ENCODE data around the gene TRIM62. TPM values are rescaled to one million over a fixed set of nuclear protein-coding genes. Genes with fewer than 3 reads are reported as not detected.

TRIM62 gene
- total and polyA plus RNA-seq, 7 experiments from 2014 or later: 3.6 to 24.2 (median 18.4) TPM

DNA sequence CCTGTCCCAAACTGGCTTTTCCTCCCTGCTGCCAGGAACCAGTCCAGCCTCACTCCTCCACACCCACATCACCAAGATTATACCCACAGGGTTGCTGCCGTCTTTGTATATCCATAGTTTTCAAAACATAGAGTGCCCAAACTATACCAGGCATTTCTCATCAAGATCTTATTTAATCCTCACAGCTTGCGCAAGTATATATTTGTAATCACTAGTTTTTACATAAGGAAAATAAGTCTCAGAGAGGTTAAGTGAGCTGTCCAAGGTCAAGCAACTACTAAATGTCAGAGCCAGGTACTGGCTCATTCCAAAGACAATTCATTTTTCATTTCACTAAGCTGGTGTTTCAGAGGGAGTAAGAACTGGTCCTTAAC lies 39.5 kb upstream of the TRIM62 start:
- ChIA-PET POLR2A (no interaction called here), CTCF (interaction anchor here (0.6 kb wide), 1 partner anchor 76 kb away, joined by 3 read pairs; no protein-coding TSS in a partner anchor)
- Mint-ChIP-seq H3K36me3 (peaks cover 0 to 17% (median 3%) of the 10 kb centered on the region in 5 donors), H3K9me3 (peaks cover 1 to 29% (median 17%) of the 10 kb centered on the region in 11 donors), H3K27me3 (peaks cover 0 to 18% (median 10%) of the 10 kb centered on the region in 5 donors), H3K27ac (no peak overlapping the region), H3K4me3 (no peak overlapping the region), H3K4me1 (peaks cover 0 to 6% (median 0%) of the 10 kb centered on the region in 7 donors)
- H3K4me3 ChIP-seq (ENCODE audit: low read length): no peak overlapping the region
- H3K27me3 ChIP-seq (ENCODE audit: control insufficient read depth in 2 of 2, insufficient read depth in 2 of 2, low read length in 2 of 2): no peaks in the 10 kb centered on the region
- no peak overlapping the region for H3K27ac ChIP-seq (ENCODE audit: low read depth, low read length)
- no peaks in the 10 kb centered on the region for H3K36me3 ChIP-seq (ENCODE audit: control insufficient read depth in 2 of 3, insufficient read depth in 3 of 3, low read length in 3 of 3)
- no peaks in the 10 kb centered on the region for H3K4me1 ChIP-seq (ENCODE audit: control insufficient read depth in 2 of 2, insufficient read depth in 2 of 2, low read length in 2 of 2)
- DNase-seq: no peak
- H3K9me3 ChIP-seq (ENCODE audit: control insufficient read depth in 2 of 3, low read length in 3 of 3): no peaks in the 10 kb centered on the region
- intact Hi-C loops (cut with micrococcal nuclease): no loop called here
- ATAC-seq: no peak

DNA sequence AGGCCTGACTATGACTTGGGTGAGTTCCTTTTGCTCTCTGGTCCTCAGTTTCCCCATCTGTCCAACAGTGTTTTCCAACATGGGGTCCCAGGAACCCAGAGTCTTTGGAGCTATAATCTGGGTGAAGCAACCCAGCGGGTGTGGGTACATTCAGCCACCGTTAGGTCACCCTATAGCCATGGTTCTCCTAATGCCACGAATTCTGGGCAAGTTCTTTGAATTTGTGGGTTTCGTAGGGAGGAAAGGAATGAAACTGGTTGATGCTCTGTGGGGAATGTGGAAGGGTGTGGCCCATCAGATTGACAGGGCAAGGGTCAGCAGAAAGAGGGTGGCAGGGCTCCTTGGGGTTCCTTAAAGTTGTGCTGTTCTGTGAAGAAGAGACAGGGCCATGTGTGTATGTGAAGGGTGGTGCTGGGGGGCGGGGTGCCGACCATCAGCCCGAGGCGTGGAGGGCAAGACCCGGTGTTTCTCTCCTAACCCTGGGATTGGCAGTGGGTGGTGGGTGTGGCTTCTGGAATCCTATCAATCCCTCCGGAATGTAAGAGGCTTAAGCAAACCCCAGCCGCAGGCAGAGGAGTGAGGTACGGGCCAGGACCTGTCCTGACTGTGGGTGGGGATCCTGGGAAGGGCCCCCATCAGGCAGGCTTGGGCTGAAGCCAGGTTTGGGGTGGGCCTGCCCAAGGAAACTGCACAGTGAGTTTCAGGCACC lies 39.0 kb upstream of the TRIM62 start:
- DNase-seq (no peak), ATAC-seq (no peak)
- intact Hi-C loops (cut with micrococcal nuclease): no loop called here
- Mint-ChIP-seq H3K36me3 (peaks cover 0 to 17% (median 3%) of the 10 kb centered on the region in 5 donors), H3K9me3 (peaks cover 1 to 29% (median 17%) of the 10 kb centered on the region in 11 donors), H3K27ac (no peak overlapping the region), H3K27me3 (peaks cover 0 to 18% (median 10%) of the 10 kb centered on the region in 5 donors), H3K4me1 (peaks cover 0 to 6% (median 0%) of the 10 kb centered on the region in 7 donors), H3K4me3 (no peak overlapping the region)
- POLR2A ChIA-PET: no interaction called here
- Histone ChIP-seq H3K4me3 (ENCODE audit: low read length) (no peak overlapping the region), H3K36me3 (ENCODE audit: control insufficient read depth in 2 of 3, insufficient read depth in 3 of 3, low read length in 3 of 3) (no peaks in the 10 kb centered on the region), H3K9me3 (ENCODE audit: control insufficient read depth in 2 of 3, low read length in 3 of 3) (no peaks in the 10 kb centered on the region), H3K27ac (ENCODE audit: low read depth, low read length) (no peak overlapping the region), H3K27me3 (ENCODE audit: control insufficient read depth in 2 of 2, insufficient read depth in 2 of 2, low read length in 2 of 2) (no peaks in the 10 kb centered on the region), H3K4me1 (ENCODE audit: control insufficient read depth in 2 of 2, insufficient read depth in 2 of 2, low read length in 2 of 2) (no peaks in the 10 kb centered on the region)
- CTCF ChIA-PET: no interaction called here

DNA sequence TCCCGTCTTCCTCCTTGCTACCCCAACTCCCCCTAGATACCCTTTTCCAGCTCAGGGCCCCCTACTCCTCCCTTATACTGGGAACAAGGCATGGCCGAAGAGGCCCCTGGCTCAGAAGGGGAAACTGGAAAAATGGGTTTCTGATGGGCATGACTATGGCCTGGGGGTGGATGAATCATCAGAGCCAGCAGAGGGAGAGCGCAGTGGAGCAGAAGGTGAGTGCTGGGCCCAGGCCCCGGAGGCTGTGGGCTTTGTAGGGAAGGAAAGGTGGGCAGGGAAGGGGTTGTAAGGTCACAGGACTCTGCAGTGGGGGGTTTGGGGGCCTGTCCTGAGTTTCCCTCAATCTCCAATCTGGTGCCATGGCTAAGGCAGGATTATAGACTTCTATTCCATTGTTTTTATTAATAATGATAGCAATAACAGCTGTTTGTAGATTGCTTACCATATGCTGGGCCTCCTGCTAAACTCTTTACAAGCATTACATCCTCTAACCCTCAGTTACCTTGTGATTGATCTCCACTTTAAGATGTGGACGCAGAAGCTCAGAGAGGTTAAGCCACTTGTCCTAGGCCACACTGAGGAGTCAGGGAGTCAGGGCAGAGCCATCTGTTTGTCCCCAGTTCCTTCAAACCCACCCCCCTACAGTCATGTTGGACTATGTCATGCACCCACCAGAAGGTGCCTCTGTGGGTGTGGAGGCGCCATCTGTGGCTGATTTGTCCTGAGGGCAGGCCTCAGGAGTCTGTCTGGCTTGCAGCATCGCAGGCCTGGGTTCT lies 38.2 kb upstream of the TRIM62 start:
- POLR2A ChIA-PET: no interaction called here
- H3K4me3 Mint-ChIP-seq: no peak overlapping the region
- DNase-seq: no peak
- intact Hi-C loops (cut with micrococcal nuclease): loop anchor here in 1 of 2 donors (2.0 kb wide), 1 partner anchor 147 kb away; no protein-coding TSS in a partner anchor
- H3K9me3 Mint-ChIP-seq: peaks cover 1 to 24% (median 16%) of the 10 kb centered on the region in 11 donors
- CTCF ChIA-PET: no interaction called here
- H3K36me3 Mint-ChIP-seq: peaks cover 0 to 14% (median 3%) of the 10 kb centered on the region in 5 donors
- Histone ChIP-seq H3K27ac (ENCODE audit: low read depth, low read length) (no peak overlapping the region), H3K36me3 (ENCODE audit: control insufficient read depth in 2 of 3, insufficient read depth in 3 of 3, low read length in 3 of 3) (no peaks in the 10 kb centered on the region), H3K4me1 (ENCODE audit: control insufficient read depth in 2 of 2, insufficient read depth in 2 of 2, low read length in 2 of 2) (no peaks in the 10 kb centered on the region), H3K9me3 (ENCODE audit: control insufficient read depth in 2 of 3, low read length in 3 of 3) (no peaks in the 10 kb centered on the region), H3K27me3 (ENCODE audit: control insufficient read depth in 2 of 2, insufficient read depth in 2 of 2, low read length in 2 of 2) (no peaks in the 10 kb centered on the region), H3K4me3 (ENCODE audit: low read length) (no peak overlapping the region)
- no peak overlapping the region for H3K27ac Mint-ChIP-seq
- ATAC-seq: no peak
- peaks cover 0 to 18% (median 9%) of the 10 kb centered on the region in 5 donors for H3K27me3 Mint-ChIP-seq
- peaks cover 0 to 6% (median 0%) of the 10 kb centered on the region in 7 donors for H3K4me1 Mint-ChIP-seq

DNA sequence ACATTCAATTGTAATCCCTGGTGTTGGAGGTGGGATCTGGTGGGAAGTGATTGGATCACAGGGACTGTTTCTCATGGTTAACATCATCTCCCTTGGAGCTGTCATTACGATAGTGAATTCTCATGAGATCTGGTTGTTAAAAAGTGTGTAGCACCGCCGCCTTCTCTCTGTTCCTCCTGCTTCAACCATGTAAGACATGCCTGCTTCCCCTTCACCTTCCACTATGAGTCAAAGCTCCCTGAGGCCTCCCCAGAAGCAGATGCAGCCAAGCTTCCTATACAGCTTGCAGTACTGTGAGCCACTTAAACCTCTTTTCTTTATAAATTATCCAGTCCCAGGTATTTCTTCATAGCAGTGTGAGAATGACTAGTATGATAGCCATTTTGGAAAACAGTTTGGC lies 30.1 kb upstream of the TRIM62 start:
- Mint-ChIP-seq H3K9me3 (peaks cover 0 to 6% (median 0%) of the 10 kb centered on the region in 11 donors), H3K27ac (no peak overlapping the region), H3K4me3 (no peak overlapping the region), H3K4me1 (no peaks in the 10 kb centered on the region), H3K36me3 (peaks cover 0 to 6% (median 0%) of the 10 kb centered on the region in 5 donors), H3K27me3 (peaks cover 7 to 54% (median 31%) of the 10 kb centered on the region in 5 donors)
- intact Hi-C loops (cut with micrococcal nuclease): no loop called here
- Histone ChIP-seq H3K9me3 (ENCODE audit: control insufficient read depth in 2 of 3, low read length in 3 of 3) (no peaks in the 10 kb centered on the region), H3K27me3 (ENCODE audit: control insufficient read depth in 2 of 2, insufficient read depth in 2 of 2, low read length in 2 of 2) (no peaks in the 10 kb centered on the region), H3K4me1 (ENCODE audit: control insufficient read depth in 2 of 2, insufficient read depth in 2 of 2, low read length in 2 of 2) (no peaks in the 10 kb centered on the region), H3K27ac (ENCODE audit: low read depth, low read length) (no peak overlapping the region), H3K4me3 (ENCODE audit: low read length) (no peak overlapping the region), H3K36me3 (ENCODE audit: control insufficient read depth in 2 of 3, insufficient read depth in 3 of 3, low read length in 3 of 3) (no peaks in the 10 kb centered on the region)
- POLR2A ChIA-PET: no interaction called here
- CTCF ChIA-PET: no interaction called here
- DNase-seq: no peak
- ATAC-seq: no peak

DNA sequence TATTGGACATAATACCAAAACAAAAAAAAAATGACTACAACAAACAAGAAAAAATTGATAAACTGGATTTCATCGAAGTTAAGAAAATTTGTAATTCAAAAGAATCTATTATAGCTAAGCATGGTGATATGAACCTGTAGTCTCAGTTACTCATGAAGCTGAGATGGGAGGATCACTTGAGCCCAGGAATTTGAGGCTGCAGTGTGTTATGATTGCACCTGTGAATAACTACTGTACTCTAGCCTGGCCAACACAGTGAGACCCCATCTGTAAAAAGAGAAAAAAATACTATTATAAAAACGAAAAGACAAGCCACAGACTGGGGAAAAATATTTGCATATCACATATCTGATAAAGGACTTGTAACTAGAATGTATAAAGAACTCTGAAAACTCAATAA lies 24.5 kb upstream of the TRIM62 start:
- H3K27me3 Mint-ChIP-seq: peaks cover 0 to 60% (median 25%) of the 10 kb centered on the region in 5 donors
- H3K36me3 Mint-ChIP-seq: no peaks in the 10 kb centered on the region
- intact Hi-C loops (cut with micrococcal nuclease): no loop called here

DNA sequence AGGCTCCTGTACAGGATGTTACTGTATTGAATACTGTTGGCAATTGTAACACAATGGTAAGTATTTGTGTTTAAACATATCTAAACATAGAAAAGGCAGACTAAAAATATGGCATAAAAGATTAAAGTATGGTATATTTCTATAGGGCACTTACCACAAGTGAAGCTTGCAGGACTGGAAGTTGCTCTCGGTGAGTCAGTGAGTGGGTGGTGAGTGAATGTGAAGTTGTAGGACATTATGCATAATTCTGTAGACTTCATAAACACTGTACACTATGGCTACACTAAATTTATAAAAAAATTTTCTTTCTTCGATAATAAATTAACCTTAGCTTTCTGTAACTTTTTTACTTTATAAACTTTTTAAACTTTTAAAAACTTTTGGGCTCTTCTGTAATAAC lies 13.7 kb upstream of the TRIM62 start:
- peaks cover 14 to 46% (median 23%) of the 10 kb centered on the region in 5 donors for H3K27me3 Mint-ChIP-seq
- DNase-seq (no peak), ATAC-seq (no peak)
- no peaks in the 10 kb centered on the region for H3K36me3 ChIP-seq (ENCODE audit: control insufficient read depth in 2 of 3, insufficient read depth in 3 of 3, low read length in 3 of 3)
- H3K36me3 Mint-ChIP-seq: peaks cover 0 to 4% (median 0%) of the 10 kb centered on the region in 5 donors
- no peaks in the 10 kb centered on the region for H3K9me3 ChIP-seq (ENCODE audit: control insufficient read depth in 2 of 3, low read length in 3 of 3)
- ChIA-PET CTCF (no interaction called here), POLR2A (no interaction called here)
- intact Hi-C loops (cut with micrococcal nuclease): no loop called here
- H3K27ac Mint-ChIP-seq: no peak overlapping the region
- H3K4me3 ChIP-seq (ENCODE audit: low read length): no peak overlapping the region
- peaks cover 3 to 9% (median 9%) of the 10 kb centered on the region in 7 donors for H3K4me1 Mint-ChIP-seq
- H3K9me3 Mint-ChIP-seq: peaks cover 0 to 4% (median 0%) of the 10 kb centered on the region in 11 donors
- H3K27me3 ChIP-seq (ENCODE audit: control insufficient read depth in 2 of 2, insufficient read depth in 2 of 2, low read length in 2 of 2): no peaks in the 10 kb centered on the region
- no peak overlapping the region for H3K4me3 Mint-ChIP-seq
- peaks cover 0 to 4% of the 10 kb centered on the region in 2 donors for H3K4me1 ChIP-seq (ENCODE audit: control insufficient read depth in 2 of 2, insufficient read depth in 2 of 2, low read length in 2 of 2)
- H3K27ac ChIP-seq (ENCODE audit: low read depth, low read length): no peak overlapping the region

More for the DNA sequence above, 24.5 kb upstream of the TRIM62 start:
- H3K27me3 ChIP-seq (ENCODE audit: control insufficient read depth in 2 of 2, insufficient read depth in 2 of 2, low read length in 2 of 2): no peaks in the 10 kb centered on the region
- ChIA-PET CTCF (no interaction called here), POLR2A (no interaction called here)
- no peak for ATAC-seq
- H3K4me1 ChIP-seq (ENCODE audit: control insufficient read depth in 2 of 2, insufficient read depth in 2 of 2, low read length in 2 of 2): no peaks in the 10 kb centered on the region
- DNase-seq: no peak
- Mint-ChIP-seq H3K4me3 (no peak overlapping the region), H3K4me1 (no peaks in the 10 kb centered on the region), H3K9me3 (peaks cover 0 to 2% (median 0%) of the 10 kb centered on the region in 11 donors), H3K27ac (no peak overlapping the region)
- no peak overlapping the region for H3K27ac ChIP-seq (ENCODE audit: low read depth, low read length)
- no peak overlapping the region for H3K4me3 ChIP-seq (ENCODE audit: low read length)
- no peaks in the 10 kb centered on the region for H3K36me3 ChIP-seq (ENCODE audit: control insufficient read depth in 2 of 3, insufficient read depth in 3 of 3, low read length in 3 of 3)
- H3K9me3 ChIP-seq (ENCODE audit: control insufficient read depth in 2 of 3, low read length in 3 of 3): no peaks in the 10 kb centered on the region

All from naive thymus-derived CD4-positive, alpha-beta T cell (primary cell).